SH-SY5Y (cell line): ENCODE measurements around the gene SPTLC2.

Experiments used
- GATA2 ChIP-seq: IDR thresholded peaks from 2 replicates; pipeline ENCODE4 v1.6.1; 2011; ENCODE audit warnings: mild to moderate bottlenecking, low read depth, low read length
- GATA3 ChIP-seq: IDR thresholded peaks from 2 replicates; pipeline ENCODE4 v1.6.1; 2011; ENCODE audit warnings: low read depth, mild to moderate bottlenecking, low read length, moderate library complexity

- no peak for TF ChIP-seq GATA2
- TF ChIP-seq GATA3, result no peak
Observed at GRCh38 chr14:77618381-77618970, 2.0 kb upstream of the SPTLC2 start.
